Esophagus muscularis mucosa (tissue), 3 donors: ENCODE measurements around the gene ZNF672.

Source experiments
- CTCF ChIP-seq, 3 experiments: fragments of 200-600 bp in 2 of 3; fragments of 450-650 bp in 1 of 3; sonication (generic) in 2 of 3; IDR thresholded peaks; one replicate each; pipeline ENCODE4 v1.5.1; 2017 to 2019; ENCODE audit warnings: antibody characterized with exemption in 3 of 3, mild to moderate bottlenecking in 2 of 3, moderate library complexity in 1 of 3
- POLR2A ChIP-seq: fragments of 450-650 bp; IDR thresholded peaks from one replicate; pipeline ENCODE4 v1.6.1; 2017; ENCODE audit warnings: antibody characterized with exemption, moderate library complexity, mild to moderate bottlenecking, low read depth
- POLR2AphosphoS5 ChIP-seq, 2 donors: sonication (generic); formaldehyde crosslinking; IDR thresholded peaks; one replicate each; pipeline ENCODE4 v1.6.1; 2017; ENCODE audit warnings: antibody characterized with exemption in 2 of 2

GRCh38 chr1:248788327-248788726, 49.7 kb upstream of the ZNF672 start:
- TF ChIP-seq CTCF (IDR thresholded peaks at IDR 0.05) (no peak), POLR2AphosphoS5 (IDR thresholded peaks at IDR 0.05) (no peak), POLR2A (no peak)
